GM19035 (cell line): ENCODE results near the gene PLPP2.

ENCODE experiments used
- ATAC-seq: cut with Tn5 transposase; IDR thresholded peaks from one replicate; pipeline ENCODE4 v1.9.1; 2021; ENCODE audit not compliant: unreplicated experiment

Gene PLPP2

GRCh38 chr19:294341-294945 lies 3.2 kb upstream of the PLPP2 start:
- ATAC-seq, result no peak

GRCh38 chr19:293436-294110 lies 2.4 kb upstream of the PLPP2 start:
- ATAC-seq, result no peak

- no peak for ATAC-seq
Observed at GRCh38 chr19:292951-293350, 1.7 kb upstream of the PLPP2 start.

GRCh38 chr19:292281-292884 lies 1.2 kb upstream of the PLPP2 start:
- no peak for ATAC-seq

GRCh38 chr19:291561-292280 lies 518 bp upstream of the PLPP2 start:
- ATAC-seq, result no peak

GRCh38 chr19:290372-291005 lies 714 bp downstream of the PLPP2 start:
- ATAC-seq, result no peak

- no peak for ATAC-seq
Observed at GRCh38 chr19:289651-290371, 1.4 kb downstream of the PLPP2 start.

GRCh38 chr19:288911-289310 lies 2.3 kb downstream of the PLPP2 start:
- ATAC-seq, result no peak

GRCh38 chr19:287381-287871 lies 3.8 kb downstream of the PLPP2 start:
- ATAC-seq, result no peak

- no peak for ATAC-seq
Observed at GRCh38 chr19:283395-283794, 7.8 kb downstream of the PLPP2 start.

- ATAC-seq, result no peak
Observed at GRCh38 chr19:282501-282900, 8.7 kb downstream of the PLPP2 start.

GRCh38 chr19:281992-282391 lies 9.2 kb downstream of the PLPP2 start:
- no peak for ATAC-seq

- no peak for ATAC-seq
Observed at GRCh38 chr19:281156-281853, 9.9 kb downstream of the PLPP2 start.

- no peak for ATAC-seq
Observed at GRCh38 chr19:280541-281009, 10.6 kb downstream of the PLPP2 start.

- ATAC-seq, result no peak
Observed at GRCh38 chr19:279656-280055, 11.5 kb downstream of the PLPP2 start.

- no peak for ATAC-seq
Observed at GRCh38 chr19:279231-279630, 12.0 kb downstream of the PLPP2 start.

GRCh38 chr19:277581-278165 lies 13.5 kb downstream of the PLPP2 start:
- no peak for ATAC-seq

- no peak for ATAC-seq
Observed at GRCh38 chr19:277131-277530, 14.1 kb downstream of the PLPP2 start.

GRCh38 chr19:275958-276646 lies 15.1 kb downstream of the PLPP2 start:
- no peak for ATAC-seq
